WTC11 (cell line): ENCODE results near the gene XAB2. TPM values are rescaled to one million over a fixed set of nuclear protein-coding genes. Genes with fewer than 3 reads are reported as not detected.

Experiments
- ATAC-seq: fragments of 200-7000 bp; cut with Tn5 transposase; 2 replicates; pipeline ENCODE4 v1.10.0; 2021; ENCODE audit warnings: mild to moderate bottlenecking, moderate library complexity
- CTCF ChIA-PET: fragments of 300-600 bp; sonication (Branson Sonifier 250); formaldehyde crosslinking; loops from one replicate; lab custom pipeline; 2021; ENCODE audit warnings: antibody characterized with exemption; lab: Charles Lee
- POLR2A ChIA-PET: fragments of 350-600 bp; sonication (Branson Sonifier 250); formaldehyde crosslinking; loops from one replicate; lab custom pipeline; 2021; ENCODE audit warnings: antibody characterized with exemption; lab: Charles Lee
- DNase-seq: peaks from one replicate; pipeline ENCODE4 v3.0.0; 2021; ENCODE audit warnings: low spot score
- H3K27ac Mint-ChIP-seq: 2 replicates; pipeline ENCODE4 v1.8.0; 2021; ENCODE audit warnings: mixed read lengths
- H3K27me3 Mint-ChIP-seq: 2 replicates; pipeline ENCODE4 v1.8.0; 2021; ENCODE audit warnings: low read depth, mild to moderate bottlenecking, moderate library complexity, mixed read lengths
- H3K36me3 Mint-ChIP-seq: 2 replicates; pipeline ENCODE4 v1.8.0; 2021; ENCODE audit warnings: mixed read lengths
- H3K4me1 Mint-ChIP-seq: 2 replicates; pipeline ENCODE4 v1.8.0; 2022; ENCODE audit warnings: mixed read lengths
- H3K4me3 Mint-ChIP-seq: 2 replicates; pipeline ENCODE4 v1.8.0; 2021; ENCODE audit warnings: mild to moderate bottlenecking, moderate library complexity, mixed read lengths
- H3K9me3 Mint-ChIP-seq: 2 replicates; pipeline ENCODE4 v1.8.0; 2021; ENCODE audit warnings: mixed read lengths
- EMX1 ChIP-seq: fragments of 250-450 bp; sonication (Bioruptor Pico); IDR thresholded peaks from 2 replicates; pipeline ENCODE4 v1.8.0; 2021; ENCODE audit warnings: mild to moderate bottlenecking
- IRF1 ChIP-seq: sonication (generic); formaldehyde crosslinking; IDR thresholded peaks from 2 replicates; pipeline ENCODE4 v1.8.0; 2023; ENCODE audit warnings: missing genetic modification reagents
- JUN ChIP-seq: sonication (generic); formaldehyde crosslinking; IDR thresholded peaks from 2 replicates; pipeline ENCODE4 v1.8.0; 2023; ENCODE audit warnings: mild to moderate bottlenecking, missing genetic modification reagents
- MXD4 ChIP-seq: fragments of 250-450 bp; sonication (Bioruptor Pico); IDR thresholded peaks from 2 replicates; pipeline ENCODE4 v1.8.0; 2021; ENCODE audit warnings: mild to moderate bottlenecking, moderate library complexity, borderline replicate concordance
- OVOL2 ChIP-seq: fragments of 250-450 bp; sonication (Bioruptor Pico); IDR thresholded peaks from 2 replicates; pipeline ENCODE4 v1.9.0; 2021; ENCODE audit warnings: mild to moderate bottlenecking, borderline replicate concordance
- PRDM15 ChIP-seq: sonication (generic); formaldehyde crosslinking; IDR thresholded peaks from 2 replicates; pipeline ENCODE4 v1.8.0; 2022; ENCODE audit warnings: missing genetic modification reagents
- RORB ChIP-seq: fragments of 250-450 bp; sonication (Bioruptor Pico); IDR thresholded peaks from 2 replicates; pipeline ENCODE4 v1.9.0; 2021; ENCODE audit warnings: mild to moderate bottlenecking
- SOX15 ChIP-seq: fragments of 250-450 bp; sonication (Bioruptor Pico); IDR thresholded peaks from 2 replicates; pipeline ENCODE4 v1.9.0; 2021; ENCODE audit warnings: mild to moderate bottlenecking
- ZNF232 ChIP-seq: sonication (generic); formaldehyde crosslinking; IDR thresholded peaks from 2 replicates; pipeline ENCODE4 v1.8.0; 2022; ENCODE audit warnings: mild to moderate bottlenecking, missing genetic modification reagents
- ZNF423 ChIP-seq: fragments of 250-450 bp; sonication (Bioruptor Pico); IDR thresholded peaks from 2 replicates; pipeline ENCODE4 v2.1.2; 2022; ENCODE audit warnings: mild to moderate bottlenecking, moderate library complexity
- ZNF512 ChIP-seq: sonication (generic); formaldehyde crosslinking; IDR thresholded peaks from 2 replicates; pipeline ENCODE4 v1.8.1; 2022; ENCODE audit warnings: missing genetic modification reagents, borderline replicate concordance
- total RNA-seq: library from RNA; stranded (reverse); gene quantifications from 3 replicates; pipeline ENCODE4 v1.2.3, GENCODE V29; 2021
- TF ChIP-seq, protein P1 (sequence below): fragments of 250-450 bp; sonication (Bioruptor Pico); IDR thresholded peaks from 2 replicates; pipeline ENCODE4 v1.8.0; 2021; ENCODE audit warnings: mild to moderate bottlenecking
- TF ChIP-seq, protein P2 (sequence below): sonication (generic); formaldehyde crosslinking; IDR thresholded peaks from 2 replicates; pipeline ENCODE4 v1.8.1; 2022; ENCODE audit warnings: mild to moderate bottlenecking, missing genetic modification reagents, moderate library complexity, borderline replicate concordance
- TF ChIP-seq, protein P3 (sequence below): sonication (generic); formaldehyde crosslinking; IDR thresholded peaks from 2 replicates; pipeline ENCODE4 v1.8.0; 2022; ENCODE audit warnings: mild to moderate bottlenecking, missing genetic modification reagents
- TF ChIP-seq, protein P4 (sequence below): sonication (generic); formaldehyde crosslinking; IDR thresholded peaks from 2 replicates; pipeline ENCODE4 v1.8.1; 2022; ENCODE audit warnings: low read depth, missing genetic modification reagents, borderline replicate concordance
- TF ChIP-seq, protein P5 (sequence below): sonication (generic); formaldehyde crosslinking; IDR thresholded peaks from 2 replicates; pipeline ENCODE4 v1.8.0; 2022; ENCODE audit warnings: mild to moderate bottlenecking, missing genetic modification reagents

XAB2 gene
- total RNA-seq, 1 experiment from 2014 or later, result 65.7 TPM

DNA sequence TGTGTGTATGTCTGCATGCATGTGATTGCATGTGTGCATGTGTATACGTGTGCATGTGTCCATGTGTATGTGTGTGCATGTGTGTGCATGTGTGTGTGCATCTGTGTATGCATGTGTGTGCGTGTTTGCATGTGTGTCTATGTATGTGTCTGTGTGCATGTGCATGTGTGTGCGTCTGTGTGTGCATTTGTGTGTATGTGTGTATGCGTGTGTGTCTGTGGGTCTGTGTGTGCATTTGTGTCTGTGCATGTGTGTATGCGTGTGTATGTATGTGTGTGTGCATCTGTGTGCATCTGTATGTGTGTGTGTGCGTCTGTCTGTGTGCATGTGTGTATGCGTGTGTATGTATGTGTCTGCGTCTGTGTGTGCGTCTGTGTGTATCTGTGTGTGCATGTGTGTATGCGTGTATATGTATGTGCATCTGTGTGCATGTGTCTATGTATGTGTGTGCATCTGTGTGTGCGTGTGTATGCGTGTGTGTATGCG, 10.6 kb upstream of the XAB2 start:
- Mint-ChIP-seq H3K27ac (peak overlapping the region; percentile 66; the same call in 1 of the 2 replicates), H3K4me3 (no peak overlapping the region), H3K27me3 (peaks cover 20% of the 10 kb centered on the region), H3K36me3 (peaks cover 7% of the 10 kb centered on the region; the same call in 1 of the 2 replicates), H3K4me1 (no peaks in the 10 kb centered on the region), H3K9me3 (peaks cover 8% of the 10 kb centered on the region)
- ATAC-seq, result no peak
- ChIA-PET POLR2A (no interaction called here), CTCF (no interaction called here)
- no peak for DNase-seq
- no peak for TF ChIP-seq RORB (CRISPR knock-in tag)
- TF ChIP-seq, protein P1, sequence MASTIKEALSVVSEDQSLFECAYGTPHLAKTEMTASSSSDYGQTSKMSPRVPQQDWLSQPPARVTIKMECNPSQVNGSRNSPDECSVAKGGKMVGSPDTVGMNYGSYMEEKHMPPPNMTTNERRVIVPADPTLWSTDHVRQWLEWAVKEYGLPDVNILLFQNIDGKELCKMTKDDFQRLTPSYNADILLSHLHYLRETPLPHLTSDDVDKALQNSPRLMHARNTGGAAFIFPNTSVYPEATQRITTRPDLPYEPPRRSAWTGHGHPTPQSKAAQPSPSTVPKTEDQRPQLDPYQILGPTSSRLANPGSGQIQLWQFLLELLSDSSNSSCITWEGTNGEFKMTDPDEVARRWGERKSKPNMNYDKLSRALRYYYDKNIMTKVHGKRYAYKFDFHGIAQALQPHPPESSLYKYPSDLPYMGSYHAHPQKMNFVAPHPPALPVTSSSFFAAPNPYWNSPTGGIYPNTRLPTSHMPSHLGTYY (CRISPR knock-in tag), result no peak
- TF ChIP-seq, protein P2, sequence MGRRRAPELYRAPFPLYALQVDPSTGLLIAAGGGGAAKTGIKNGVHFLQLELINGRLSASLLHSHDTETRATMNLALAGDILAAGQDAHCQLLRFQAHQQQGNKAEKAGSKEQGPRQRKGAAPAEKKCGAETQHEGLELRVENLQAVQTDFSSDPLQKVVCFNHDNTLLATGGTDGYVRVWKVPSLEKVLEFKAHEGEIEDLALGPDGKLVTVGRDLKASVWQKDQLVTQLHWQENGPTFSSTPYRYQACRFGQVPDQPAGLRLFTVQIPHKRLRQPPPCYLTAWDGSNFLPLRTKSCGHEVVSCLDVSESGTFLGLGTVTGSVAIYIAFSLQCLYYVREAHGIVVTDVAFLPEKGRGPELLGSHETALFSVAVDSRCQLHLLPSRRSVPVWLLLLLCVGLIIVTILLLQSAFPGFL, result no peak
- no peak for TF ChIP-seq SOX15
- no peak for TF ChIP-seq PRDM15 (CRISPR knock-in tag)
- no peak for TF ChIP-seq IRF1
- TF ChIP-seq JUN (CRISPR knock-in tag), result no peak

- ChIA-PET POLR2A (no interaction called here), CTCF (interaction anchor here (1.3 to 2.1 kb wide), 3 partner anchors 10 to 71 kb away, joined by 4 to 9 read pairs (median 4); partner anchors contain the start of genes PET100, TRAPPC5 and XAB2)
- Mint-ChIP-seq H3K4me3 (peak overlapping the region; percentile 6; the same call in 1 of the 2 replicates), H3K9me3 (peaks cover 8% of the 10 kb centered on the region), H3K27me3 (peaks cover 29% of the 10 kb centered on the region), H3K4me1 (no peaks in the 10 kb centered on the region), H3K36me3 (peaks cover 7% of the 10 kb centered on the region; the same call in 1 of the 2 replicates), H3K27ac (peak overlapping the region; percentile 74; the same call in 1 of the 2 replicates)
- TF ChIP-seq, protein P3, sequence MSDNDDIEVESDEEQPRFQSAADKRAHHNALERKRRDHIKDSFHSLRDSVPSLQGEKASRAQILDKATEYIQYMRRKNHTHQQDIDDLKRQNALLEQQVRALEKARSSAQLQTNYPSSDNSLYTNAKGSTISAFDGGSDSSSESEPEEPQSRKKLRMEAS, result no peak
- TF ChIP-seq ZNF232 (CRISPR knock-in tag) (no peak), MXD4 (no peak), ZNF423 (CRISPR knock-in tag) (no peak), ZNF512 (no peak), OVOL2 (CRISPR knock-in tag) (no peak), EMX1 (no peak)
- TF ChIP-seq, protein P4, sequence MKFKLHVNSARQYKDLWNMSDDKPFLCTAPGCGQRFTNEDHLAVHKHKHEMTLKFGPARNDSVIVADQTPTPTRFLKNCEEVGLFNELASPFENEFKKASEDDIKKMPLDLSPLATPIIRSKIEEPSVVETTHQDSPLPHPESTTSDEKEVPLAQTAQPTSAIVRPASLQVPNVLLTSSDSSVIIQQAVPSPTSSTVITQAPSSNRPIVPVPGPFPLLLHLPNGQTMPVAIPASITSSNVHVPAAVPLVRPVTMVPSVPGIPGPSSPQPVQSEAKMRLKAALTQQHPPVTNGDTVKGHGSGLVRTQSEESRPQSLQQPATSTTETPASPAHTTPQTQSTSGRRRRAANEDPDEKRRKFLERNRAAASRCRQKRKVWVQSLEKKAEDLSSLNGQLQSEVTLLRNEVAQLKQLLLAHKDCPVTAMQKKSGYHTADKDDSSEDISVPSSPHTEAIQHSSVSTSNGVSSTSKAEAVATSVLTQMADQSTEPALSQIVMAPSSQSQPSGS (CRISPR knock-in tag), result no peak
- TF ChIP-seq, protein P5, sequence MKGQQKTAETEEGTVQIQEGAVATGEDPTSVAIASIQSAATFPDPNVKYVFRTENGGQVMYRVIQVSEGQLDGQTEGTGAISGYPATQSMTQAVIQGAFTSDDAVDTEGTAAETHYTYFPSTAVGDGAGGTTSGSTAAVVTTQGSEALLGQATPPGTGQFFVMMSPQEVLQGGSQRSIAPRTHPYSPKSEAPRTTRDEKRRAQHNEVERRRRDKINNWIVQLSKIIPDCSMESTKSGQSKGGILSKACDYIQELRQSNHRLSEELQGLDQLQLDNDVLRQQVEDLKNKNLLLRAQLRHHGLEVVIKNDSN (CRISPR knock-in tag), result no peak
- DNase-seq (no peak), ATAC-seq (no peak)
These were observed 9.6 kb upstream of the XAB2 start for GRCh38 chr19:7638802-7639465.
